ENCODE results near the gene MAP6. TPM values are rescaled to one million over a fixed set of nuclear protein-coding genes. Genes with fewer than 3 reads are reported as not detected.
A peak's percentile ranks its signal among the peaks of the same experiment; 100 is the strongest.

MAP6 gene
- total RNA-seq, 2 donors from 2014 or later, result 2.6 to 3.4 TPM

DNA sequence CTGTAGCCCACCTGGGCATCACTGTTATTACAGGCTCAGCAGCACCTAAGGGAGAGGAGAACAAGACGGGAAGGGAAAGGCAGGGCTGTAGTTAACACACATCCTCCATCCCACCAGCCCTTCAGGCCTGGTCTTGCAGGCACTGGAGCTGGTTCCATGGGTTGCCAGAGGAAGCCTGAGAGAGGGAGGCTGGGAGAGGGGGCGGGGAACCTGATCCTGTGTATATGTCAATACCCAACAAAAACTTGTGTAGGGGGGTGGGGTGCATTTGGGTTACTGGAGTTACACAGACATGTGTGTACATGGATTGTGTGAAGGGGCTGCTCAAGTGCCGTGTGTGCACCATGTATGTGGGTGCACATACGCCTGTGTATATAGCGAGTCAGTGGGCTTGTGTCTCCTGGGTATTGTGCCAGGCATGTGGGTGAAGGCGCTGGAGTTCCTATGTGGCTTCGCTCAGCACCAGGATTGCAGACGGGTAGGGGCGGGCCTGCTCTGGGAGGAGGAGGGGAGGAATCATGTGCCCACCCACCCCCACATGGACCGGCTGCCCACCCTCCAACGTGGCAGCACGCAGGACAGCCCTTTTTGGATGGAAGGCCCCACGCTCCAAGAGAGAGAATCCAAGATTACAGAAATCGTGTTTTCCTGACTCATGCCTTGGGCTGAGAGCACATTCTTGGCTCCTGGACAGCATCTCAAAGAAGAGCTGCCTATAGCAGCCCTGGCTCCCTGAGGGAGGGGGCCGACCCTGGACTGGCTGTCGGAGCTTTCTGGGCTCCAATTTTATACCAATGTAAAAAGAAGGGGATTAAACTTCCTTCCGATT, 111.0 kb downstream of the MAP6 start:
- ATAC-seq (no peak), DNase-seq (no peak)
- H3K4me1 ChIP-seq, result peaks cover 13% of the 10 kb centered on the region
- no peaks in the 10 kb centered on the region for H3K36me3 ChIP-seq (replicated peaks in 1 of 2; ENCODE audit: insufficient read depth in 1 of 2, low read depth in 2 of 2)
- no peaks in the 10 kb centered on the region for H3K27me3 ChIP-seq
- WGBS, 2 donors, result 68 to 74% methylated on average over 6 to 17 of the region's 17 CpGs
- intact Hi-C loops (cut with DNase I), result no loop called here
- H3K4me3 ChIP-seq, result no peak overlapping the region
- TF ChIP-seq, protein P1, sequence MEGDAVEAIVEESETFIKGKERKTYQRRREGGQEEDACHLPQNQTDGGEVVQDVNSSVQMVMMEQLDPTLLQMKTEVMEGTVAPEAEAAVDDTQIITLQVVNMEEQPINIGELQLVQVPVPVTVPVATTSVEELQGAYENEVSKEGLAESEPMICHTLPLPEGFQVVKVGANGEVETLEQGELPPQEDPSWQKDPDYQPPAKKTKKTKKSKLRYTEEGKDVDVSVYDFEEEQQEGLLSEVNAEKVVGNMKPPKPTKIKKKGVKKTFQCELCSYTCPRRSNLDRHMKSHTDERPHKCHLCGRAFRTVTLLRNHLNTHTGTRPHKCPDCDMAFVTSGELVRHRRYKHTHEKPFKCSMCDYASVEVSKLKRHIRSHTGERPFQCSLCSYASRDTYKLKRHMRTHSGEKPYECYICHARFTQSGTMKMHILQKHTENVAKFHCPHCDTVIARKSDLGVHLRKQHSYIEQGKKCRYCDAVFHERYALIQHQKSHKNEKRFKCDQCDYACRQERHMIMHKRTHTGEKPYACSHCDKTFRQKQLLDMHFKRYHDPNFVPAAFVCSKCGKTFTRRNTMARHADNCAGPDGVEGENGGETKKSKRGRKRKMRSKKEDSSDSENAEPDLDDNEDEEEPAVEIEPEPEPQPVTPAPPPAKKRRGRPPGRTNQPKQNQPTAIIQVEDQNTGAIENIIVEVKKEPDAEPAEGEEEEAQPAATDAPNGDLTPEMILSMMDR (IDR thresholded peaks at IDR 0.05), result no peak
- TF ChIP-seq POLR2A (IDR thresholded peaks at IDR 0.05), result no peak
- peak overlapping the region in 3 of 4 donors; percentile 26 to 65 (median 42) for H3K27ac ChIP-seq
- no peaks in the 10 kb centered on the region for H3K9me3 ChIP-seq

DNA sequence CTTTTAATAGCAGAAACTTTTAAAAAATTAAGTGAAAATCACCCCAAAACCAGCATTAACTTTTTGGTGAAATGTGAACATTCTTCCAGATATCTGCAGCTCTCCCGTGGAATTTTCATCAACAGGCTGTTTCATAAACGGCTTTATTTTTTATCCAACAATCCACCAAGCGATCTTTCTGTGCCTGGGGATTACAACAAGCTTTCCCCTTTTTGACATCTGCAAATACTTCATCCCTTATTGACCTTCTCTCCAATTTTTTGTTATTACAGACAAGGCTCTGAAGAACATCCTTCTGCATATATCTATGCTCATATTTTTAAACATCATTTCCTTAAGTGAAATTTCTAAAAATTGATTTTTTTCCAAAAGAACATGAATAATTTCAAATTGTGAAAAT, 112.6 kb downstream of the MAP6 start:
- no peak for ATAC-seq
- TF ChIP-seq POLR2A (IDR thresholded peaks at IDR 0.05), result no peak
- intact Hi-C loops (cut with DNase I), result no loop called here
- no peak overlapping the region for H3K27ac ChIP-seq
- no peaks in the 10 kb centered on the region for H3K27me3 ChIP-seq
- no peaks in the 10 kb centered on the region for H3K9me3 ChIP-seq
- H3K4me1 ChIP-seq, result peaks cover 7% of the 10 kb centered on the region
- DNase-seq, result no peak
- H3K36me3 ChIP-seq (replicated peaks in 1 of 2; ENCODE audit: insufficient read depth in 1 of 2, low read depth in 2 of 2), result no peaks in the 10 kb centered on the region
- WGBS, 2 donors, result 59 to 71% methylated on average over 3 of the region's 3 CpGs
- no peak overlapping the region for H3K4me3 ChIP-seq

DNA sequence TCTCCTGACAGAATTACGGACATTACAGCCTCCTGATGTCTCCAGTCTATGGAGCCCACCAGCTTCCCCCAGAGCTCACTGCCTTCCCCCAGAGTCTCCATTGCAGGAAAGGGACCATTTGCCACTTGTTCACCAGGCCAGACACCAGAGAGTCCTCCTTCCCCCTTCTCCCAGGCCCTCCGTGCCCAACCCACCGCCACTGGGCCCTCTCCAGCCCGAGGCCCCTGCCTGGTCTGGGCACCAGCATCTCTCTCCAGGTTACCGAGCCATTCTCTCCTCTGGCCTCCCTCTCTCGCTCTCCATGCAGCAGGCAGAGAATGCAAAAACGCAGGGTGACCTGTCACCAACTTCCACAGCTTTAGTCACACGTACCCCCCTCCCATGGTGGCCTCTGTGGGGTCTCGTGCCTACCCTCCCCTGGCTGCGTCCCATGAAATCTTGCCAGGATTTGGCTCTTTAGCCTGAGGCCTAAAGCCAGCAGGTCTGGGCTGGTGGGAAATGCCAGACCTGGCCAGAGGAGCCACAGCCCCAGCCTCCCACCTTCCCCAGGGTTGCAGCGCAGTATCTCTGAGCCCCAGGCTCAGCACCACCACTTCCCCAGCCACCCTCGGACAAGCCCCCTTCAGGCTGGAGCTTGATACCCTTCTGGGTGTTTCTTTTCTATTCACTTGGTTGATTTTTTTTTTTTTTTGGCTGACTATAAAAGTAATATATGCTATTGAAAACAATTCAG, 113.6 kb downstream of the MAP6 start:
- Histone ChIP-seq H3K27me3 (no peaks in the 10 kb centered on the region), H3K4me1 (peaks cover 5% of the 10 kb centered on the region), H3K9me3 (no peaks in the 10 kb centered on the region), H3K4me3 (no peak overlapping the region), H3K27ac (peak overlapping the region in 1 of 4 donors; percentile 20), H3K36me3 (replicated peaks in 1 of 2; ENCODE audit: insufficient read depth in 1 of 2, low read depth in 2 of 2) (no peaks in the 10 kb centered on the region)
- no peak for DNase-seq
- 83 to 89% methylated on average over 12 of the region's 12 CpGs for WGBS, 2 donors
- intact Hi-C loops (cut with DNase I), result no loop called here
- no peak for ATAC-seq
- no peak for TF ChIP-seq POLR2A (IDR thresholded peaks at IDR 0.05)
- TF ChIP-seq, protein P1 (IDR thresholded peaks at IDR 0.05), result no peak

DNA sequence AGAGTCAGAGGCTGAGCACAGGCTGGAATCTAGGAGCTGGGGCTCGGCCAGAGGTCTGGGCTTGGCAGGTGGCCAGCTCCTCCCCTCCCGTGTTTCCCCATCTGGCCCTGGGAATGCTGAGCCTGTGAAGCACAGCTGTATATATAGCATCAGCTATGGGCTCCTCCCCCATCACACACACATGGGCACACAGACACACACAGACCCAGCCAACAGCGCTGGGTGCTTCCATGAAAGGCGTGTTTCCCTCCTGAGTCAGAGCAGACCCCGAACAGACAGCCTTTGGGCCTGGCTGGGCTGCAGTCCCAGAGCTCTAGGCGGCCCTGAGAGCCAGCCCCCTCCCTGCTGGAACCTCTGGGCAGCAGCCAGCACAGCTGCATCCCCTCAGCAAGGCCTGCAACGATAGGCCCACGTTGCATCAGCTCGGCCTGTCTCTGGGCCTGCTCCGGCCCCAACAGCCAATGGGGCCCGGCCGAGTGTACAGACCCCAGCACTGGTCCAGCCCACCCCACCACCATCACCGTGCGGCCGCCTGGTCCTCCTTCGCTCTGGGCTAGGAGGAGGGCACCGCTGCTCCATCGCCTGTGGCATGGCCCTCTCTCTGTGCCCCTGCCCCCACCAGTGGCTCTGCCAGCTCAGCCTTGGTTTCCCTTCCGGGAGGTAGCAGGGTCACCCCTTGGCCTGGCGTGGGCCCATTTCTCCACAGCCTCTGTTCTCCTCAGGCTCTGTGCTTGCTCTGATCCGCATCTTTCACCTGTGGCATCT, 114.4 kb downstream of the MAP6 start:
- ATAC-seq (peak; percentile 63), DNase-seq (peak; percentile 36 to 71 (median 64))
- Histone ChIP-seq H3K9me3 (no peaks in the 10 kb centered on the region), H3K27ac (peak overlapping the region in 1 of 4 donors; percentile 20), H3K36me3 (replicated peaks in 1 of 2; ENCODE audit: insufficient read depth in 1 of 2, low read depth in 2 of 2) (no peaks in the 10 kb centered on the region), H3K27me3 (no peaks in the 10 kb centered on the region), H3K4me1 (peaks cover 5% of the 10 kb centered on the region), H3K4me3 (no peak overlapping the region)
- WGBS, 2 donors, result 69 to 71% methylated on average over 15 to 20 of the region's 21 CpGs
- intact Hi-C loops (cut with DNase I), result no loop called here
- TF ChIP-seq, protein P1 (IDR thresholded peaks at IDR 0.05), result no peak
- peak in 2 of 3 donors; percentile 22 to 30 for TF ChIP-seq POLR2A (IDR thresholded peaks at IDR 0.05)

DNA sequence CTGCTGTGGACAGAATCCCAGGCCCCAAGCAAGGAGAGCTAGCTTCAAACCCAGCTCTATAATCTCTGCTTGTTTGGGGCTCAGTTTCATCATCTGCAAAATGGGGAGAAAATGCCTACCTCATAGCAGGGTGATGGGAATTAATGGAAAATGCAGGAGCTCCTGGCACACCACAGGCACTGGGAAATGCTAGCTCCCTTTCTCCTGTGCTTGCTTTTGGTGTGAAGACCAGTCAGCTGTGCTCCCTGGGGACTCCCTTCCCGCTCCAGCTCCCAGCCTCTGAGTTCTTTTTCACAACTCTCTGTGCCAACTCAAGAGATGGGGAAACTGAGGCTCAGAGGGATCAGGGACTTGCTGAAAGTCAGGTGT, 115.0 kb downstream of the MAP6 start:
- Histone ChIP-seq H3K27ac (no peak overlapping the region), H3K9me3 (no peaks in the 10 kb centered on the region), H3K27me3 (no peaks in the 10 kb centered on the region), H3K4me1 (peaks cover 5% of the 10 kb centered on the region), H3K36me3 (replicated peaks in 1 of 2; ENCODE audit: insufficient read depth in 1 of 2, low read depth in 2 of 2) (no peaks in the 10 kb centered on the region), H3K4me3 (no peak overlapping the region)
- TF ChIP-seq POLR2A (IDR thresholded peaks at IDR 0.05), result no peak
- TF ChIP-seq, protein P1 (IDR thresholded peaks at IDR 0.05), result no peak
- peak; percentile 12 for ATAC-seq
- intact Hi-C loops (cut with DNase I), result no loop called here
- WGBS, 2 donors, result 71 to 100% methylated on average over 1 of the region's 1 CpG
- DNase-seq, result no peak
